GM23338 (cell line): ENCODE results near the gene HOXA11. TPM values are rescaled to one million over a fixed set of nuclear protein-coding genes. Genes with fewer than 3 reads are reported as not detected.

ENCODE experiments used
- ATAC-seq: fragments of 200-7000 bp; cut with Tn5 transposase; 3 replicates; pipeline ENCODE4 v1.9.1; 2020
- DNase-seq: peaks from one replicate; pipeline ENCODE4 v3.0.0-alpha.2; 2015; ENCODE audit warnings: low spot score
- H2AFZ ChIP-seq: fragments of 200-600 bp; sonication (generic); 2 replicates; pipeline ENCODE4 v1.8.0; 2016; ENCODE audit warnings: antibody characterized with exemption, mild to moderate bottlenecking, moderate library complexity
- H3F3A ChIP-seq: fragments of 200-600 bp; sonication (generic); replicated peaks from 2 replicates; pipeline ENCODE4 v1.8.0; 2017; ENCODE audit warnings: antibody characterized with exemption, mixed run types, low read depth
- H3K27ac ChIP-seq: fragments of 200-600 bp; sonication (generic); 2 replicates; pipeline ENCODE4 v1.6.1; 2016; ENCODE audit warnings: low read depth
- H3K27me3 ChIP-seq: fragments of 200-600 bp; sonication (generic); 2 replicates; pipeline ENCODE4 v1.8.0; 2016; ENCODE audit warnings: mild to moderate bottlenecking, mixed run types, moderate library complexity; ENCODE audit not compliant: insufficient read depth
- H3K36me3 ChIP-seq: fragments of 200-600 bp; sonication (generic); 2 replicates; pipeline ENCODE4 v1.8.0; 2016; ENCODE audit warnings: mild to moderate bottlenecking; ENCODE audit not compliant: insufficient read depth
- H3K4me1 ChIP-seq: fragments of 200-600 bp; sonication (generic); 2 replicates; pipeline ENCODE4 v1.8.0; 2016; ENCODE audit warnings: mild to moderate bottlenecking, moderate library complexity; ENCODE audit not compliant: insufficient read depth
- H3K4me2 ChIP-seq: fragments of 200-600 bp; sonication (generic); 2 replicates; pipeline ENCODE4 v1.7.1; 2017; ENCODE audit warnings: mixed run types
- H3K4me3 ChIP-seq: fragments of 200-600 bp; sonication (generic); 2 replicates; pipeline ENCODE4 v1.6.1; 2016; ENCODE audit warnings: mixed run types
- H3K79me2 ChIP-seq: fragments of 200-600 bp; sonication (generic); replicated peaks from 2 replicates; pipeline ENCODE4 v1.8.0; 2017; ENCODE audit warnings: mild to moderate bottlenecking; ENCODE audit not compliant: insufficient read depth
- H3K9me2 ChIP-seq: fragments of 200-600 bp; sonication (generic); 2 replicates; pipeline ENCODE4 v1.8.0; 2017; ENCODE audit not compliant: insufficient read depth
- H4K20me1 ChIP-seq: fragments of 200-600 bp; sonication (generic); replicated peaks from 2 replicates; pipeline ENCODE4 v1.8.0; 2017; ENCODE audit warnings: mild to moderate bottlenecking; ENCODE audit not compliant: insufficient read depth
- H3K27ac Mint-ChIP-seq: 2 replicates; pipeline ENCODE4 v1.8.0; 2020; ENCODE audit warnings: inconsistent platforms, mild to moderate bottlenecking, moderate library complexity, mixed read lengths
- H3K27me3 Mint-ChIP-seq: 3 replicates; pipeline ENCODE4 v1.8.0; 2022; ENCODE audit warnings: low read depth, mild to moderate bottlenecking, moderate library complexity, mixed read lengths, inconsistent platforms; ENCODE audit not compliant: insufficient read depth, poor library complexity
- H3K36me3 Mint-ChIP-seq: 3 replicates; pipeline ENCODE4 v1.8.0; 2021; ENCODE audit warnings: low read depth, mild to moderate bottlenecking, inconsistent platforms, moderate library complexity, mixed read lengths
- H3K4me1 Mint-ChIP-seq: 3 replicates; pipeline ENCODE4 v1.8.0; 2020; ENCODE audit warnings: mild to moderate bottlenecking, inconsistent platforms, mixed read lengths
- H3K4me3 Mint-ChIP-seq: 3 replicates; pipeline ENCODE4 v1.8.0; 2021; ENCODE audit warnings: moderate library complexity, mild to moderate bottlenecking, inconsistent platforms, mixed read lengths
- H3K9me3 Mint-ChIP-seq: 3 replicates; pipeline ENCODE4 v1.8.0; 2020; ENCODE audit warnings: moderate library complexity, mild to moderate bottlenecking, inconsistent platforms, mixed read lengths
- CREB1 ChIP-seq: fragments of 250-450 bp; sonication (Bioruptor Pico); IDR thresholded peaks from 2 replicates; pipeline ENCODE4 v1.5.0; 2020; ENCODE audit warnings: low read depth, mild to moderate bottlenecking, moderate library complexity
- CTCF ChIP-seq, 2 experiments: fragments of 200-600 bp in 1 of 2; sonication (generic) in 1 of 2; conservative IDR thresholded peaks; 2 replicates each; pipeline versions ENCODE4 v1.5.1 to v1.6.1; 2016 to 2017; ENCODE audit warnings: antibody characterized with exemption in 2 of 2, low read depth in 2 of 2, mild to moderate bottlenecking in 2 of 2, moderate library complexity in 1 of 2
- EZH2 ChIP-seq: fragments of 200-600 bp; sonication (generic); IDR thresholded peaks from one replicate; pipeline ENCODE4 v1.8.0; 2017; ENCODE audit warnings: antibody characterized with exemption, mild to moderate bottlenecking, low read depth; ENCODE audit not compliant: unreplicated experiment
- EZH2phosphoT487 ChIP-seq: fragments of 200-600 bp; sonication (generic); IDR thresholded peaks from one replicate; pipeline ENCODE4 v1.8.1; 2018; ENCODE audit warnings: antibody characterized with exemption; ENCODE audit not compliant: unreplicated experiment
- ZNF114 ChIP-seq: fragments of 250-450 bp; sonication (Bioruptor Pico); IDR thresholded peaks from 2 replicates; pipeline ENCODE4 v1.5.0; 2020; ENCODE audit warnings: mild to moderate bottlenecking, moderate library complexity
- polyA plus RNA-seq: library from polyadenylated mRNA; unstranded; fragments of >200 nt; fragmentation: Nextera tagmentation; extraction: Ambion mirVana; gene quantifications from 2 replicates; pipeline ENCODE4 v1.2.1, GENCODE V29; 2016
- total RNA-seq: library from RNA; depleted of rRNA; stranded (reverse); fragments of >200 nt; shearing (Covaris generic); gene quantifications from 2 replicates; pipeline ENCODE4 v1.2.3, GENCODE V29; 2014

Gene HOXA11
- total and polyA plus RNA-seq, 2 experiments from 2014 or later = not detected

GRCh38 chr7:27179503-27180430 lies 5.3 kb downstream of the HOXA11 start:
- peaks cover 66% of the 10 kb centered on the region for H4K20me1 ChIP-seq
- H3K4me3 Mint-ChIP-seq = peak overlapping the region; percentile 24

GRCh38 chr7:27179030-27179429 lies 6.0 kb downstream of the HOXA11 start:
- no peak overlapping the region for H3K4me3 Mint-ChIP-seq
- no peak for ATAC-seq
- Histone ChIP-seq H3K4me2 (peak overlapping the region; percentile 62), H3K9me2 (no peaks in the 10 kb centered on the region), H3K27me3 (peaks cover 100% of the 10 kb centered on the region), H3K4me3 (peak overlapping the region; percentile 36), H3K4me1 (peaks cover 43% of the 10 kb centered on the region), H4K20me1 (peaks cover 66% of the 10 kb centered on the region), H2AFZ (no peak overlapping the region), H3K36me3 (no peaks in the 10 kb centered on the region), H3K27ac (no peak overlapping the region), H3K79me2 (no peaks in the 10 kb centered on the region), H3F3A (peaks cover 44% of the 10 kb centered on the region)
- H3K9me3 Mint-ChIP-seq = peaks cover 7% of the 10 kb centered on the region; the same call in 1 of the 3 replicates
- peaks cover 100% of the 10 kb centered on the region for H3K27me3 Mint-ChIP-seq
- TF ChIP-seq EZH2phosphoT487 (peak; percentile 52), EZH2 (peak; percentile 88), ZNF114 (CRISPR knock-in tag) (no peak)
- DNase-seq = no peak
- no peak overlapping the region for H3K27ac Mint-ChIP-seq
- H3K36me3 Mint-ChIP-seq = no peaks in the 10 kb centered on the region
- peaks cover 22% of the 10 kb centered on the region for H3K4me1 Mint-ChIP-seq

More at GRCh38 chr7:27179503-27180430, 5.3 kb downstream of the HOXA11 start:
- Mint-ChIP-seq H3K27ac (no peak overlapping the region), H3K9me3 (peaks cover 7% of the 10 kb centered on the region; the same call in 1 of the 3 replicates), H3K36me3 (no peaks in the 10 kb centered on the region), H3K27me3 (peaks cover 100% of the 10 kb centered on the region), H3K4me1 (peaks cover 24% of the 10 kb centered on the region)
- no peak overlapping the region for H2AFZ ChIP-seq
- no peak overlapping the region for H3K27ac ChIP-seq
- H3K27me3 ChIP-seq = peaks cover 100% of the 10 kb centered on the region
- DNase-seq (peak; percentile 89), ATAC-seq (peak; percentile 58)
- no peaks in the 10 kb centered on the region for H3K79me2 ChIP-seq
- peaks cover 40% of the 10 kb centered on the region for H3K4me1 ChIP-seq
- H3K4me3 ChIP-seq = peak overlapping the region; percentile 36
- peak overlapping the region; percentile 62 for H3K4me2 ChIP-seq
- no peaks in the 10 kb centered on the region for H3K36me3 ChIP-seq
- no peaks in the 10 kb centered on the region for H3K9me2 ChIP-seq
- TF ChIP-seq EZH2 (peak; percentile 89), CTCF (conservative IDR thresholded peaks at IDR 0.05; ENCODE audit: low read depth in 2 of 2) (peak; percentile 79 to 93), CREB1 (CRISPR knock-in tag) (no peak)
- H3F3A ChIP-seq = peaks cover 39% of the 10 kb centered on the region

- TF ChIP-seq EZH2 = peak; percentile 20
- no peak for TF ChIP-seq CREB1 (CRISPR knock-in tag)
- no peak overlapping the region for H3K27ac Mint-ChIP-seq
- H3K27ac ChIP-seq = no peak overlapping the region
- no peaks in the 10 kb centered on the region for H3K36me3 Mint-ChIP-seq
- peaks cover 96% of the 10 kb centered on the region for H3K27me3 Mint-ChIP-seq
- no peak for DNase-seq
- peaks cover 36% of the 10 kb centered on the region for H3K4me1 ChIP-seq
- peaks cover 100% of the 10 kb centered on the region for H3K27me3 ChIP-seq
- H3K4me1 Mint-ChIP-seq = peaks cover 22% of the 10 kb centered on the region
- H3F3A ChIP-seq = peaks cover 39% of the 10 kb centered on the region
- H3K9me3 Mint-ChIP-seq = peaks cover 7% of the 10 kb centered on the region; the same call in 1 of the 3 replicates
- ATAC-seq = no peak
- no peaks in the 10 kb centered on the region for H3K79me2 ChIP-seq
- H2AFZ ChIP-seq = no peak overlapping the region
- no peaks in the 10 kb centered on the region for H3K36me3 ChIP-seq
- H3K9me2 ChIP-seq = no peaks in the 10 kb centered on the region
- H3K4me3 Mint-ChIP-seq = no peak overlapping the region
- H3K4me3 ChIP-seq = no peak overlapping the region
- H4K20me1 ChIP-seq = peaks cover 63% of the 10 kb centered on the region
- H3K4me2 ChIP-seq = no peak overlapping the region
Observed at GRCh38 chr7:27178366-27178765, 6.7 kb downstream of the HOXA11 start.
